GM21786 (cell line): Measurements from ENCODE around the gene AP3D1.
A peak's percentile ranks its signal among the peaks of the same experiment; 100 is the strongest.

Source experiments
- ATAC-seq: cut with Tn5 transposase; IDR thresholded peaks from one replicate; pipeline ENCODE4 v1.9.1; 2021; ENCODE audit not compliant: unreplicated experiment

The AP3D1 gene

GRCh38 chr19:2070436-2070827, 80.9 kb downstream of the AP3D1 start:
- ATAC-seq: no peak

- ATAC-seq: no peak
These were observed 86.4 kb downstream of the AP3D1 start for GRCh38 chr19:2064788-2065524.

GRCh38 chr19:2064395-2064787, 87.0 kb downstream of the AP3D1 start:
- no peak for ATAC-seq

DNA sequence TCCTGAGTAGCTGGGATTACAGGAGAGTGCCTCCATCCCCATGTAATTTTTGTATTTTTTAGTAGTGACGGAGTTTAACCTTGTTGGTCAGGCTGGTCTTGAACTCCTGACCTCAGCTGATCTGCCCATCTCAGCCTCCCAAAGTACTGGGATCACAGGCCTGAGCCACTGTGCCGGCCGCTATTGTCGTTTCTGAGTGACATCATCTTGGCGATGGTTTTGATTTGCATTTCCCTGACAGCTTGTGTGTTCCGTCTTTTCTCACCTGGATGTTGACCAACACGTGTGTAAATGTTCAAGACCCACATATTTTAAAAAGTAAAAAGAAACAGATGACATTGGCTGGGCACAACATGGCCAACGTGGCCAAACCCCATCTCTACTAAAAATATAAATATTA, 87.5 kb downstream of the AP3D1 start:
- ATAC-seq: no peak

DNA sequence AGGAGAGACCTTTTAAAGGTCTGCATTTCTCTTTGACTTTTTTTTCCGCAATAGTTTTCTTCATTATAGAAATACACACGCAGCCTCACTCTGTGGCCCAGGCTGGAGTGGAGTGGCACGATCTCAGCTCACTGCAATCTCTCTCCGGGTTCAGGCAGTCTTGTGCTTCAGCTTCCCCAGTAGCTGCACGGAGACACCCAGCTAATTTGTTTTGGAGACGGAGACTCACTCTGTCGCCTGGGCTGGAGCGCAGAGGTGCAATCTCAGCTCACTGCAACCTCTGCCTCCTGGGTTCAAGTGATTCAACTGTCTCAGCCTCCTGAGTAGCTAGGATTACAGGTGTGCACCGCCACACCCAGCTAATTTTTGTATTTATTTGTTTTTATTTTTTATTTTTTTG, 88.6 kb downstream of the AP3D1 start:
- ATAC-seq: no peak

DNA sequence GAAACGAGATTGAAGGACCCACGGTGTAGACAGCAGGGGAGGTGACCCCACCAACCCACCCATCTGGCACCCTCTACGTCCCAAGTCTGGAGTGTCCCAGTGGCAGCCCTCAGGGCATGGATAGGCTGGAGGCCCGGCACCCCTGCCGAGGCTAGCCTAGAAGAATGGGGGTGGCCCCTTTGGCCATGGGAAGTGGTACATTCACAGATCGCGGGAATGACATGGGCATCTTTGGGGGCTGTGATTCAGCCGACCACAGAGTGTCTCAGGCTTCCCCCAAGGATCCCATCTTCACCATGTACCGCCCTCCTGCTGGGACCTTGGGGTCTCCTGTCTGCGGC, 89.0 kb downstream of the AP3D1 start:
- ATAC-seq: no peak

GRCh38 chr19:2061495-2062388, 89.6 kb downstream of the AP3D1 start:
- peak; percentile 72 for ATAC-seq

DNA sequence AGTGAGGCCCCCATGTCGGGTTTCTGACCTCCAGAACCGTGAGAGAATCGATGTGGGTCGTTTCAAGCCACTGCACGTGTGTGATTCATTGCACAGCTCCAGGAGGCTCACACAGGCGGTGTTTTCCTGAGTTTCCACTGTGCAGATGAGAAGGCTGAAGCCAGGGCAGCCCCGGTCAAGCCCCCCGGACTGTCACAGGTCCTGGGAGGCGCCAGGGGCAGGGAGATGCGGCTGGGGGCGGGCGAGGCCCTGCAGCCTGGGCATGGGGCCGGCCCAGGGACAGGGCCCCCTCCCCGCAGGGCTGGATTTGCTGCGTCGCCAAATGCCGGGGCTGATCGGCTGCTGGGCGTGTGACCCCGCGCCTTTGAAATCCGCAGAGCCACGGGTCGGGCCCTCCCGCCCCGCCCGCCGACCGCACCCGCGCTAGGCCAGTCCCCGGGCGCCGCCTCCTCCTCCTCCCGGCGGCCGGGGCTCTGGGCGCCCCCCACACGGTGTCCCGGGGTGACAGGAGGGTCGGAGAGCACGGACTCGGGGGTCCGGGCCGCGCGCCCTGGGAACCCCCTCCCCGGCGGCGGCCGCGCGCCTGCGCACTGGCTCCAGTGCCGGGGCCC, 90.4 kb downstream of the AP3D1 start:
- ATAC-seq: peak; percentile 23

DNA sequence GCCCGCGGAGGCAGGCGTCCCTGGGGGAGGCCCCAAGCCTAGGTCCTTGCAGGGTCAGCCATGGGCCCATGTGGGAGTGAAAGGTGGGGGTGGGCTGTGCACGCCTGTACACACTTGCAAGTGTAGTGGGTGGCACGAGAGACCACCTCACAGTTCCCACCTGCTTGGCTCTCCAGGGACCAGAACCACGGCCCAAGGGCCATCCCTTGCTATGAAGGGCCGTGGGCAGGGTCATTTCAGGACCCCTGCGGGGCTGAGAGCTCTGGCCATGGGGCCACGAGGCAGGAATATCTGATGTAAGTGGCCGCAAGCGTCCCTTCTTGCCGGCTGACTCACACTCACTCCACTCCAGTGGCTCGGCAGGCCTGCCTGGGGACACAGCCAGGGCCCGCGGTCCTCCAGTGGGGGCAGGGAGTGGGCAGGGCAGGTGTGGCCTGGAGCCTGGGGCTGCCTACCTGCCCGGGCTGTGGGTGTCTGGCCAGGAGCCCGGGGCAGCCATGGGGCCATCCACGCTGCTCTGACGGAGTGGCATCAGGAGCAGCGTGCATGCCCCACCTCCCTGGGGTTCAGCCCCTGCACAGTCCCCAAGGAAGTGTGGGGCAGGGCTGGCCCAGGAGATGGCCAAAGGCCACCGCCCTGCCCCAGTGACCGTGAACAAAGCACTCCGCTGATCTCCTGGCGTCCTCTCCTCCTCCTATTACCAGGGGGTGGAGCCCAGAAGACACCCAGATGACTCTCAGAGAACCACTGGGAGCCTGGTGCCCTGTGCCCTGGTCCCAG, 91.8 kb downstream of the AP3D1 start:
- no peak for ATAC-seq

- ATAC-seq: no peak
These were observed 92.6 kb downstream of the AP3D1 start for GRCh38 chr19:2058570-2059421.

DNA sequence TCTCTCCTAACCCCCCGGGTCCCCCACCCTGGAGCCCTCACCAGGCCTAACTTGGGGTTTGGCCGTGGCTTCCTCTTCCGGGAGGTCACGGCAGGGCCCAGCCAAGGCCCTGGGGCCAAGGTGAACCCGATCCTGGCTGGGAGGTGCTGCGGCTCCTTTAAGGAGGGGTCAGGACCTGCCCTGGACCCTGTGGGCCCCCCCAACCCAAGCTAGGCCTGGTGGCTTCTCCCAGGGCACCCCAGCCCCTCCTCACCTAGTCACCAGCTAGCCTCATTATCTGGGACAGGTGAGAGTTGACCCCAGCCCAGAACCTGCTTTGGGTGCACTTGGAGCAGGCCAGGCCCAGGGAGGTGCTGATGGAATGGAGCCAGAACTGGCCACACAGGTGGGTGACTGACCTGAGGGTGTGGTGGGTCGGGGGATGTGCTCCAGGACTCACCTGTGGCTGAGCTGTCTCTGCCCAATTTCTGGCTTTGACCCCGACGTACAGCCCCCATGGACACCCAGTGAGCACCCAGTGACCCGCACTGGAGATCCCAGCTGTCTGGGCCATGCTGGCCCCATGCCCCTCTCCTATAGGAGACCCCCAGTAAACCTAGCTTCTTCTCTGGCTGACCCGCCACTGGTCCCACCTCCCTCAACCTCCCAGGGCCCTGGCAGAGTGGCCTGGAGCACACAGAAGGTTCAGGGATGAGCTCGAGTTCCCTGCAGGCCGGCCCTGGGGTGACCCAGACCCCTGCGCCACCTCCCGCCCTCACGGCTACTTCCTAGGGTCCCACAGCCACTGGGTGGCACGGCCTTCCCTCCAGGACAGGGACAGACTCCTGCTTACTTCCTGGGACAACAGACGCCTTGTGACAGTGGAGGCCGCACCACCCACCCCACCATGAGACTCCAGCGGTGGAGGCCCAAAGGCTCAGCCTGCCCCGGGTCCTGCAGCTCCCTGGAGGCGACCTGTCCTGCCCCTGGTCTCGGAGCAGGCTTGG, 93.6 kb downstream of the AP3D1 start:
- ATAC-seq: no peak

DNA sequence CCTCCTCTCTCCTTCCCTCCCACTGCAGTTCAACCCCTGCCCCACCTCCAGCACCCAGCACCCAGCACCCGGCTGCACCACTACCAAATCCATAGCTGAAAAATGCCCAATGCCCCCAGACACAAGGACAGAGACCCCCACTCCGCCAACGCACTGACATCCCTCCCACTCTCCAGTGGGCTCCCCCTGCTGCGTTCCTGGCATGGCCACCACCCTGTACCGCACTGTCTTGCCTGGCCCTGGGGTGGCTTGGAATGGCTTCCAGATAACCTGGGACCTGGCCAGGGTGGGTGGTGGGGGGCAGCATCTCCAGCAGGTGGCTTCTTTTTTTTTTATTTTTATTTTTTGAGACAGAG, 94.6 kb downstream of the AP3D1 start:
- ATAC-seq: no peak

DNA sequence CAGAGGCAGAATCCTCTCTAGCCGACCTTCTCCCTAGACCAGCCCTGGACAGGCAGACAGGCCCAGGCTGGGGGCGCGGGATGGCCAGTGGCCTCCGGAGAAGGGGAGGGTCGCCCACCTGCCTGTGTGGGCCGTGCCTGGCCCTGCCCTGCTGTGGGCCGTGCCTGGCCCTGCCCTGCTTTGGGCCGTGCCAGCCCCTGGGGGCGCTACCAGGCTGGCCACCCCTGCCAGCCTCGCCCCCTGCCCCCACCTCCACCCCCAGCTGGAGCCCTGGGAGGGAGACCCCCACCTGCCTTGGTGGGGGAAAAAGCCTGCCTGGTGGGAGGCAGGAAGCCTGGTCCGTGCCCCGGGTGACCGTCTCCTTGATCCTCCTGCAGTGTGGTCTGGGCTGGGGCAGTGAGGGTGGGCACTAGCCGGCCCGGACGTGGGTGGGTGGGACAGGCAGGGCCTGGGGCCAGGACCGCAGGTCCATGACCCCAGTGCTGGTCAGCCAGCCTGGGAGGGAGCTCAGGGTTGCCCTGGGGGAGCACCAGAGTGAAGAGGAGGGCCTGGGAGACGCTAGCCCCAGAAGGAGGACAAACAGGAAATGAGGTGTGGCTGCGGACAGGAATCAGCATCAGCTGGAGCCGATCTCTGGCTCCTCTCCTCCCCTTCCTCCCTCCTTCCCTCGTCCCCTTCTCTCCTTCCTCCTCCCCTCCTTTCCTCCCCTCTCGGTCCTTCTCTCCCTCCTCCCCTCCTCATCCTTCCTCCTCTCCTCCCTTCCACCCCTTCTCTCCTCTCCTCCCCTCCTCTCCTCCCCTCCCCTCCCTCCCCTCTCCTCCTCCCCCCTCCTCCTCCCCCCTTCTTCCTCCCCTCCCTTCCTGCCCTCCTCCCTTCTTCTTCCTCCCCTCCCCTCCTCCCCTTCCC, 95.2 kb downstream of the AP3D1 start:
- no peak for ATAC-seq

DNA sequence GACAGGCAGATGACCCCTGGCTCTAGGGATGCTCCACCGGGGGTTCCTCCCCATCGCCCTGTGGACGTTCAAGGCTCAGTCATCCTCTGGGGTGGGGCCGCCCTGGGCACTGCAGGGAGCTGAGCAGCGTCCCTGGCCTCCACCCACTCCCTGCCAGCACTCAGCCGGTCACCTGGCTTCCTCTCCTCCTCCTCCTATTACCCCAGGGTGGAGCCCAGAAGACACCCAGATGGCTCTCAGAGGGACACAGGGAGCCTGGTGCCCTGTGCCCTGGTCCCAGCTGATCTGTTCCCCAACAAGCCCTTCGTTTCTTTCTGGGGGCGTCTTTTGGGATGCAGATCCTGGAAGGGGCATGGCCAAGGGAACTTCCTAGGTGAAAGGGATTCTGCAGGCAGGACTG, 96.6 kb downstream of the AP3D1 start:
- ATAC-seq: no peak

DNA sequence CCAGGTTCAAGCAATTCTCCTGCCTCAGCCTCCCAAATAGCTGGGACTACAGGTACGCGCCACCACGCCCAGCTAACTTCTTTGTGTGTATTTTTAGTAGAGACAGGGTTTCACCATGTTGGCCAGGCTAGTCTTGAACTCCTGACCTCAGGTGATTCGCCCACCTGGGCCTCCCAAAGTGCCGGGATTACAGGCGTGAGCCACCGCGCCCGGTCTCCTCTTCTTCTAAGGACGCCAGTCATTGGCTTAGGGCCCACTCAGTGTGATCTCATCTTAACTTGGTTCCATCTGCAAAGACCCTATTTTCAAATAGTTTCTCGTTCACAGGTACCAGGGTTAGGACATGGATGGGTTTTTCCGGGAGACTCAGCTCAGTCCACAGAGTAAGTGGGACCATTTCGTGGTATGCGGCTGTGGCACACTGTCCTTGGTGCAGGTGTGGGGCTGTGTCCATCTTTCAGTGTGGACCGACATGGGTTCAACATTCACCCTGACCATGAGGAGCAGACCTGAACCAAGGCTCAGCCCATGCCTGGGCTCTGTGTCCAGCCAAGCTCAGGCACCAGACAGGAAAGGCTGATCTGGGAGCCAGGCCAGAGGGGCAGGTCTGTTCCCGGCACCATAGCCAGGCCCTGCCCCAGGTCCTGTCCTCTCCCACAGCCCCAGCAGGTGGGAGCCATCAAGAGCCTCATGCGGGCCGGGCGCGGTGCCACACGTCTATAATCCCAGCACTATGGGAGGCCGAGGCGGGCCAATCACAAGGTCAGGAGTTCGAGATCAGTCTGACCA, 97.6 kb downstream of the AP3D1 start:
- no peak for ATAC-seq

DNA sequence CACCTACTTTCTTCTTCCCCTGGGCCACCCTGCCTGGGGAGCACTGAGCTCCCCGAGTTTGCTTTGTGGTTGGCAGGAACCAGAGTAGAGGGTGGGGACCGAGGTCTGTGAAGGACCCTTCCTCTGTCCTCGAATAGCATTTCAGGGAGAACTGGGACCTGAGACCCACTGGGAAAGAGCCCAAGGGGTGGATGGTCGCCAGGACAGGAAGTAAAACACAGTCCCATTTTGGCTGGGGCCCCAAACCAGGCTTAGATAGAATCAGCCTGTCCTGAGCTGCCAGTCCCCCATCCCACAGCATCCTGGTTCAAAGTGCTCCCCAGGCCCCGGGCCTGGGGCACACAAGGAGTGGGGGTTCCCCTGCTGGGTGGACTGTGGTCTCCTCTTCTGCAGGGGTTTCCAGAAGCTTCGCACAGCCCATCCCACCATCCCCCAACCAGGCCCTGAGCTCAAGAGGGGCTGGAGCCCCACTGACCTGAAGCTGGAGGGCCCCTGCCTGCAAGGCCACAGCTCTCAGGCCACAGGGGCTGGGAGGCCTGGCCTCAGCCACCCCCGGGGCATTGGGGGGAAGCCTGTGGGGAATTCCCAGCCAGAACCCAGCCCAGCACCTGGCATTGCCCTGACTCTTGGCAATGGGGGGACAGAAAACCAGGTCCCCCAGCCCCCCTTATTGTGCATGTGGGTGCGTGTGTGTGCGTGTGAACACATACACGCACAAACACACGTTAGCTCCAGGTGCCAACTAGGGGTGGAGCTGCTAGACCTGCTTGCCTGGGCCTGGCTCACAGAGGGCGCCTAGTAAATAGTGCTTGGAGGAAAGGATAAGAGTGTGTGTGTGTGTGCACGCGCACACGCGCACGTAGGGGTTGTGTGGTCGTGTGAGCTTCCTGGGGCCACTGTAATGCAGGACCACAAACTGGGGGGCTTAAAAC, 99.3 kb downstream of the AP3D1 start:
- ATAC-seq: no peak
